Right kidney (tissue), 1 donor: Measurements from ENCODE around the gene CPT2.

Experiments
- DNase-seq: peaks from one replicate; pipeline ENCODE4 v3.0.0-alpha.2; 2016

The CPT2 gene

DNA sequence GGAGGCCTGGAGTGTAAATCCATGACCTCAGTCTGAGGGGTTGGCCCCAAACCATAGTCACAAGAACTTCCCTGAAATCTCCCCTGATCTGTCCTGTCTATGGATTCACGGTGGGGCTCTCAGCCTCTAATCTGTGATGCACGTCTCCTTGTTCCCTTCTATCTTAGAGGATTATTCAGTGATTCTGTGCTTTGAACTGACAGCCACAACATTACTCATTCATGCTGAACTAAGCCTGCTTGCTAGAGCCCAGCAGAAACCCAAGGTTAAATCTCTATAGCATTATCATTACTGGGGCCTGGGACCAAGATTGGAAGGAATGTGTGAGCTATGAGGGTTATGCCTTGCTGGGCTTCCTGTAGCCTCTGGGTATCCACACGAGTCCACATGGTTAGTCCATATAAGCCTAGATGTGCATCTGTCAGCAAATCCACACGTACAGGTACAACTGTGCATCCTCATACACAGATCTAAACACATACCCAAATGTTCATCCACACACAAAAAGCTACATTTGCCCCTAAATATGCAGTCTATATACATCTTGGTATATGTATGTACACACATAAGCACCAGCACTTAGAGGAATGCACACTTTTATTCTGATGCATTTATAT lies 64.1 kb downstream of the CPT2 start:
- no peak for DNase-seq

DNA sequence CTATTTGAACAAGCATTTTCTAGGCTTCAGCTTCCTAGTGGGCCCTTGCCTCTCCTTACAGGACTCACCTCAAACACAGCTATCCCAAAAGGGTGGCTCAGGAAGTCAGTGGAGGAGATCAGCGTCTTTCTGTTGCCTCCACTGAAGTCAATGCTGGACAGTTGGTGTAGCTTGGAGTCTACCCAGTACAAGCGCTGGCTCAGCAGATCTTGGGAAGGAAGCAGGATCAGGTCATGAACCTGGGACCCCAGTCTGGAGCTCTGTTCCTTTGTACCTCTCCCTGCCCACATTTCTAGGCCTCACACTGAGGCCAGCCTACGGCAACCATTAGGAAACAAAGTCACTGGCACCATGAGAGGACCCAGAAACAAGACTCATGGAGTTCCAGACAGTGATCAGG lies 65.4 kb downstream of the CPT2 start:
- no peak for DNase-seq
